Lung (tissue), 12 donors: Measurements from ENCODE around the gene SDK2. TPM values are rescaled to one million over a fixed set of nuclear protein-coding genes. Genes with fewer than 3 reads are reported as not detected.
A peak's percentile ranks its signal among the peaks of the same experiment; 100 is the strongest.

Source experiments
- ATAC-seq: fragments of 200-7000 bp; cut with Tn5 transposase; one replicate; pipeline ENCODE4 v1.9.1; 2020; ENCODE audit warnings: moderate number of reproducible peaks; ENCODE audit not compliant: insufficient read depth, low FRiP score
- DNase-seq, 3 donors: peaks; one replicate each; pipeline ENCODE4 v3.0.0-alpha.2; 2013 to 2017
- H3K27ac ChIP-seq, 2 donors: one replicate each; pipeline ENCODE4 v1.5.1; 2013; ENCODE audit warnings: mild to moderate bottlenecking in 2 of 2, moderate library complexity in 2 of 2, control low read depth in 1 of 2, inconsistent platforms in 1 of 2, low read depth in 1 of 2, low read length in 1 of 2
- H3K27me3 ChIP-seq, 3 donors: one replicate each; pipeline ENCODE4 v1.5.1; 2013; ENCODE audit warnings: low read length in 2 of 3; ENCODE audit not compliant: control insufficient read depth in 3 of 3, insufficient read depth in 3 of 3
- H3K36me3 ChIP-seq, 4 donors: one replicate each; pipeline ENCODE4 v1.5.1; 2013; ENCODE audit warnings: low read length in 4 of 4, mild to moderate bottlenecking in 1 of 4, moderate library complexity in 1 of 4; ENCODE audit not compliant: control insufficient read depth in 4 of 4, insufficient read depth in 4 of 4
- H3K4me1 ChIP-seq, 5 donors: one replicate each; pipeline ENCODE4 v1.5.1; 2013; ENCODE audit warnings: low read length in 5 of 5, mild to moderate bottlenecking in 2 of 5, moderate library complexity in 1 of 5; ENCODE audit not compliant: control insufficient read depth in 5 of 5, insufficient read depth in 5 of 5
- H3K4me3 ChIP-seq: one replicate; pipeline ENCODE4 v1.5.1; 2013; ENCODE audit warnings: mild to moderate bottlenecking, control low read depth, moderate library complexity
- H3K9ac ChIP-seq, 2 donors: one replicate each; pipeline ENCODE4 v1.5.1; 2013; ENCODE audit warnings: low read length in 2 of 2, control low read depth in 1 of 2; ENCODE audit not compliant: insufficient read depth in 1 of 2
- H3K9me3 ChIP-seq, 4 donors: one replicate each; pipeline ENCODE4 v1.5.1; 2013; ENCODE audit warnings: low read length in 3 of 4, mild to moderate bottlenecking in 1 of 4, moderate library complexity in 1 of 4; ENCODE audit not compliant: control insufficient read depth in 4 of 4, insufficient read depth in 3 of 4
- WGBS, 2 donors: extraction: QIAGEN DNeasy Blood & Tissue Kit; methylation state at CpG; one replicate each; pipeline ENCODE4 v1.1.7; 2013; 5-methylcytosine and 5-hydroxymethylcytosine counted together
- polyA plus RNA-seq, 2 donors: library from polyadenylated mRNA; stranded (reverse); fragments of 200-250 nt; gene quantifications; one replicate each; pipeline ENCODE4 v1.2.1, GENCODE V29; 2013
- total RNA-seq, 2 donors: library from RNA; depleted of rRNA in 1 of 2; stranded (reverse); fragments of >200 nt in 1 of 2; gene quantifications; one replicate each; pipeline ENCODE4 v1.2.1, GENCODE V29; 2014 to 2021
- TF ChIP-seq, protein P1 (sequence below): IDR thresholded peaks from 2 replicates; pipeline ENCODE4 v1.5.1; 2012; ENCODE audit warnings: mild to moderate bottlenecking; ENCODE audit errors: control extremely low read depth, extremely low read depth
- donor health status: control.
- donor health status: control.
- donor health status: Bipolar disorder and iron deficiency.
- donor health status: healthy.
- donor health status: DM: yes; HTN: yes; CAD: no.

SDK2 gene
- total and polyA plus RNA-seq, 4 donors = 0.91 to 41.7 (median 4.3) TPM

DNA sequence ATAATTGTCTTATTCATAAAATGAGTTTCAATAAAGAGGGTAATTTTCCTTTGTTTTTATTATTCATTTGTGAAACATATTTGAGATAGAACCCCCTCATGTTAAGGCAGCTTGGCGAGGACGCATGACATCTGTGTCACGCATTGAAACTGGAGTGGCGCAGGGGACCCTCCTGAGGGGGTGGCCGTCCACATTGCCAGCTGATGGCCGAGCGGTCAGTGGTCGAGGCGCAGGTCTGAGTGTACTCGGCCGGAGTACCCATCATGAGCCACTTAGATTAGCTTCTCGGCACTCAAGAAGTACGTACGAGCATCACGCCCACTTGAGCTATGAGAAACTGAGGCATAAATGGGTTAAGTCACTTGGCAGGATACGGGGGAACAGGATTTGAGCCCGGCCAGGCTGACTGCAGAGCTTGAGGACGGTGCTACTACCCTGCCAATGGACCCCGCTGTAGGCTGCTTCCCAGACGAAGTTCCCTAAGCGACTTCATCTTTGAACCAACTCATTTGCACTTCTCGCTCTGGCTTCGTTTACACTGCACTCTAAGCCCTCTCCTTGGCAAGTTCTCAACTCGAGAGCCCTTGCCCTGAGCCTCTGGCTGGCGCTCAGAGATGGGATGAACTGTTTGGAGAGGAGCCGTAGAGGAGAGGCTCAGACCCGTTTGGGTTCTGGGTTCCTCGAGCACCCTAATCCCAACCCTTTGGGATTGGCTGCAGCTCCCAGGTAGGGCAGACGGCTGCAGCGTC, 91.8 kb downstream of the SDK2 start:
- Histone ChIP-seq H3K4me1 (peaks cover 0 to 30% (median 7%) of the 10 kb centered on the region in 5 donors), H3K27me3 (no peaks in the 10 kb centered on the region), H3K9me3 (peaks cover 0 to 6% (median 0%) of the 10 kb centered on the region in 4 donors), H3K9ac (no peak overlapping the region), H3K27ac (no peak overlapping the region), H3K36me3 (no peaks in the 10 kb centered on the region), H3K4me3 (no peak overlapping the region)
- peak; percentile 24 for ATAC-seq
- DNase-seq = peak; percentile 52 to 83 (median 68)
- 64 to 80% methylated on average over 29 to 30 of the region's 30 CpGs for WGBS, 2 donors
- TF ChIP-seq, protein P1, sequence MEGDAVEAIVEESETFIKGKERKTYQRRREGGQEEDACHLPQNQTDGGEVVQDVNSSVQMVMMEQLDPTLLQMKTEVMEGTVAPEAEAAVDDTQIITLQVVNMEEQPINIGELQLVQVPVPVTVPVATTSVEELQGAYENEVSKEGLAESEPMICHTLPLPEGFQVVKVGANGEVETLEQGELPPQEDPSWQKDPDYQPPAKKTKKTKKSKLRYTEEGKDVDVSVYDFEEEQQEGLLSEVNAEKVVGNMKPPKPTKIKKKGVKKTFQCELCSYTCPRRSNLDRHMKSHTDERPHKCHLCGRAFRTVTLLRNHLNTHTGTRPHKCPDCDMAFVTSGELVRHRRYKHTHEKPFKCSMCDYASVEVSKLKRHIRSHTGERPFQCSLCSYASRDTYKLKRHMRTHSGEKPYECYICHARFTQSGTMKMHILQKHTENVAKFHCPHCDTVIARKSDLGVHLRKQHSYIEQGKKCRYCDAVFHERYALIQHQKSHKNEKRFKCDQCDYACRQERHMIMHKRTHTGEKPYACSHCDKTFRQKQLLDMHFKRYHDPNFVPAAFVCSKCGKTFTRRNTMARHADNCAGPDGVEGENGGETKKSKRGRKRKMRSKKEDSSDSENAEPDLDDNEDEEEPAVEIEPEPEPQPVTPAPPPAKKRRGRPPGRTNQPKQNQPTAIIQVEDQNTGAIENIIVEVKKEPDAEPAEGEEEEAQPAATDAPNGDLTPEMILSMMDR = no peak

- Histone ChIP-seq H3K9me3 (peaks cover 0 to 6% (median 0%) of the 10 kb centered on the region in 4 donors), H3K27me3 (no peaks in the 10 kb centered on the region), H3K27ac (no peak overlapping the region), H3K36me3 (no peaks in the 10 kb centered on the region), H3K4me1 (peaks cover 0 to 30% (median 7%) of the 10 kb centered on the region in 5 donors), H3K9ac (no peak overlapping the region), H3K4me3 (no peak overlapping the region)
- ATAC-seq (no peak), DNase-seq (peak in 2 of 3 donors; percentile 43 to 60)
- TF ChIP-seq, protein P1 = no peak
- WGBS, 2 donors = 43 to 49% methylated on average over 5 of the region's 5 CpGs
Observed at GRCh38 chr17:73551759-73552158, 92.5 kb downstream of the SDK2 start.

DNA sequence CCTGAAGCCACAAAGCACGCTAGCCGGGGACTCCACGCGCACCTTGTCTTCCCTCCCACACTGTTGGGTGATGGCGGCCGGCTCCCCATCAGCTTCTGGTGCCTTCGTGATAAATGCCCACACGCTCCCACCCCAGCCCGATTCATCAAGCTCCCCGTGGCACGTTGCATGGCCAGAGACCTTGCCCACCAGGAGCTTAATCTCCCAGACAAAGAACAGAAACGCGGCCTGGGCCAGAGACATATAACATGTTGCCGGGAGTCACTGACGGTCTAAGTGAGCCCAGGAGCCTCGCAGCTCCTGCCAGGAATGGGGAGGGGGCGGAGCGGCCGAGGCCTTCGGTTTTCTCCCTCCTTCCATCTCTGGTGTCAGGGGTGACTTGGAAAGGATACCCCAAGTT, 93.1 kb downstream of the SDK2 start:
- Histone ChIP-seq H3K27ac (no peak overlapping the region), H3K4me1 (peaks cover 0 to 30% (median 7%) of the 10 kb centered on the region in 5 donors), H3K9ac (no peak overlapping the region), H3K27me3 (no peaks in the 10 kb centered on the region), H3K9me3 (peaks cover 0 to 6% (median 0%) of the 10 kb centered on the region in 4 donors), H3K36me3 (no peaks in the 10 kb centered on the region), H3K4me3 (no peak overlapping the region)
- WGBS, 2 donors = 92 to 93% methylated on average over 20 of the region's 20 CpGs
- no peak for ATAC-seq
- DNase-seq = no peak
- TF ChIP-seq, protein P1 = no peak
